H4 (cell line): Measurements from ENCODE around the gene C1QTNF6. TPM values are rescaled to one million over a fixed set of nuclear protein-coding genes. Genes with fewer than 3 reads are reported as not detected.

ENCODE experiments used
- DNase-seq: peaks from one replicate; pipeline ENCODE4 v3.0.0-alpha.2; 2015; ENCODE audit warnings: low spot score
- total RNA-seq: library from RNA; depleted of rRNA; stranded (reverse); fragments of >200 nt; shearing (Covaris generic); gene quantifications from 2 replicates; pipeline ENCODE4 v1.2.3, GENCODE V29; 2014; rRNA removed

Gene C1QTNF6
- total RNA-seq, 1 experiment from 2014 or later: 4.9 TPM

- no peak for DNase-seq
Observed at GRCh38 chr22:37141971-37142370, 46.1 kb downstream of the C1QTNF6 start.

- DNase-seq: no peak
Observed at GRCh38 chr22:37141476-37141875, 46.6 kb downstream of the C1QTNF6 start.

- DNase-seq: no peak
Observed at GRCh38 chr22:37140686-37141323, 47.2 kb downstream of the C1QTNF6 start.

- no peak for DNase-seq
Observed at GRCh38 chr22:37139762-37140161, 48.3 kb downstream of the C1QTNF6 start.

- no peak for DNase-seq
Observed at GRCh38 chr22:37138849-37139561, 49.0 kb downstream of the C1QTNF6 start.

GRCh38 chr22:37137903-37138665 is 50.0 kb downstream of the C1QTNF6 start:
- DNase-seq: no peak

- DNase-seq: no peak
Observed at GRCh38 chr22:37137131-37137530, 50.9 kb downstream of the C1QTNF6 start.

GRCh38 chr22:37135023-37135422 is 53.0 kb downstream of the C1QTNF6 start:
- DNase-seq: no peak

GRCh38 chr22:37133304-37134018 is 54.6 kb downstream of the C1QTNF6 start:
- DNase-seq: no peak

GRCh38 chr22:37132773-37133172 is 55.3 kb downstream of the C1QTNF6 start:
- no peak for DNase-seq

Other genes starting within 250 kb of the C1QTNF6 start
- 31.7 and 38.2 TPM in 2 replicates for gene TST, start 168.8 kb downstream of the C1QTNF6 start, total RNA-seq
- 39.6 and 50.0 TPM in 2 replicates for gene MPST, start 168.5 kb downstream of the C1QTNF6 start, total RNA-seq
- 6.3 and 7.4 TPM in 2 replicates for gene KCTD17, start 136.5 kb downstream of the C1QTNF6 start, total RNA-seq
- not detected in 2 replicates for gene TMPRSS6, start 78.5 kb downstream of the C1QTNF6 start, total RNA-seq
- 0.08 TPM in 1 of 2 replicates, not detected in the other for gene IL2RB, start 38.3 kb downstream of the C1QTNF6 start, total RNA-seq
- not detected in 2 replicates for gene SSTR3, start 24.2 kb upstream of the C1QTNF6 start, total RNA-seq
- gene RAC2, start 56.0 kb upstream of the C1QTNF6 start, total RNA-seq: 15.5 and 20.9 TPM in 2 replicates
- gene CYTH4, start 94.3 kb upstream of the C1QTNF6 start, total RNA-seq: 0.08 TPM in 1 of 2 replicates, not detected in the other
- gene ELFN2, start 239.2 kb upstream of the C1QTNF6 start, total RNA-seq: 0.29 and 0.41 TPM in 2 replicates